ENCODE data around the gene LOC128125822.
A peak's percentile ranks its signal among the peaks of the same experiment; 100 is the strongest.

Gene LOC128125822

DNA sequence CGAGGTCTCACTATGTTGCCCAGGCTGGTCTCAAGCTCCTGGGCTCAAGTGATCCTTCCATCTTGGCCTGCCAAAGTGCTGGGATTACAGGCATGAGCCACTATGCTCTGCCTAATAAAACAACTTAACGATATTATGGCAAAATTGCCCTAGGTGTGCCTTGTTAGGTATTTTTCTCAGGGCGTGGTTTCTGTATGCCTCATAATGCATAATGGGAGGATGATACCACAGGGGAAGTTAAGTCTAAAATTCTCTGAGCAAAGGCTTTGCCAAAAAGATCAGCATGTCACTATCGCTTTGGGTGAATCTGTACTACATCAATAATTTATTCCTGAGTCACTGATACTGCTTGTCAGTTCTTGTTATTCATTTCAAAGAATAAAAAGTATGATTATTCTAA lies 15.9 kb upstream of the LOC128125822 start:
- no peak for DNase-seq (ENCODE audit: low read depth)

DNA sequence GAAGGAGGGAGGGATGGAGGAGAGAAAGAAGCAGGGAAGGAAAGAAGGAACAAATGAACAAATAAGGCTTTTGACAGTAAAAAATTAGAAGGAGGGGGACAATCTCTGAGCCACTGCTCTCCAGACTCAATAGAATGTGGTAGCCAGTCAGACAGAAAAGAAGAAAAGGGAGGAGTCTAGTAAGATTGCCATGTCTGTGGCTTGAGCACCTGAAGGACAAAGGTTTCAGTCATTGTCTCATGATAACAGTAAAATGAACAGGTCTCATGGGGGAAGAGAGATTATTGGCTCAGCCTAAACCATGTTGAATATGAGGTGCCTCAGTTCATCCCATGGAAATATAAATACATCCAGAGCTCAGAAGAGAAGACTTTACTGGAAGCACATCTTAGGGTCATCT lies 14.0 kb upstream of the LOC128125822 start:
- DNase-seq (ENCODE audit: low read depth): no peak

DNA sequence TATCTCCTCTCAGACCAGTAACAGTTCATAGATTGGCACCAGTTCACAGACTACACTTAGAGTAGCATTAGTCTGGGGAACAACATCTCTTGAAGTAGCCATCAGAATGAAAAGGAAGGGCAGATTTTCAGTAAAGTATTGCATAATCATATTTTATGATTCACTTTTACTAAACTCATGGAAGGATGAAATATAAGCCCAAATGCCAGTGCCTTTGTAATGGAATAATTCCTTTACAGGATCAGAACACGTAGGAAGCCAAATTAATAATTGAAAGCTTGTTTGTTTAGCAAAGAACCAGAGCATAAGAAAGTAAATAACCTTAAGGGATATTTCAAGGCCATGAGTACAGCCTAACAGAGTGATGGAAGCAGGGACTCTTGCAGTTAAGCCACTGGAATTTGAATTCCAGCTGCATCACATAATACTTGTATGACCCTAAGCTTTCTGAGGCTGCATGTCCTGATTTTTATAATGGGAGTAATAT lies 11.4 kb upstream of the LOC128125822 start:
- DNase-seq (ENCODE audit: low read depth): no peak

DNA sequence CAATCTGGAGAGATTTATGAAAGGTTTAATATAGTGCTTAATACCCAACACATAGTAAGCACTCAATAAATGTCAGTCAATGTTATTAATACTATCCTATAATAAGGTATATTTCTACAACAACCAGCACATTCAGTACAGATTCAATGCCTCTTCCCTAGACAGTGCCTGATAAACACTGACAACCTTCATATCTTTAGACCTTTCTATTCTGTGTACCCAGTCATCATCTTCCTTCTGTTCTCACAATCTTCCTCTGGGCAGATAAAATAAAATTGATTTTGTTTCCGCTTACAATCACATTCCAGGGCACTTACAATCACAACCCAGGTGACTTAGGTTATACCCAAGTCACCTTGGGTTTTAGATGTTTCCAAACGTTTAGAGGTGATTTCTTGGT lies 11.0 kb upstream of the LOC128125822 start:
- DNase-seq (ENCODE audit: low read depth): no peak

DNA sequence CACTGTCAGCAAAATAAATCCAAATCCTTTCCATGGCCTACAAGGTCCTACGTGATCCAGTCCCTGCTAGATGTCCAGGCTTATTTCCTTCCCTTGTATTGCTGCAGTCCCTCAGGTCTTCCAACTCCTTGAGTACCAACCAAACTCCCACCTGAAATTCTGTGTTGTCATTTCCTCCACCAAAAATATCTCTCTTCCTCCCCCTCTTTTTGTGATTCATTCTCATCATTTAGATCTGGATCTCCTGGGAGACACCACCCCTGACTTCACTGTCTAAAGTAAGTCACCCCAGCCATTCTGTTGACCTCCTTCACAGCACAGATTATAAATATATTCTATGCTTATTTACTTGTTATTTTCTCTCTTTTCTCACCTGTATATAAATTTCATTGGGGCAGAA lies 9.0 kb upstream of the LOC128125822 start:
- DNase-seq (ENCODE audit: low read depth): no peak

DNA sequence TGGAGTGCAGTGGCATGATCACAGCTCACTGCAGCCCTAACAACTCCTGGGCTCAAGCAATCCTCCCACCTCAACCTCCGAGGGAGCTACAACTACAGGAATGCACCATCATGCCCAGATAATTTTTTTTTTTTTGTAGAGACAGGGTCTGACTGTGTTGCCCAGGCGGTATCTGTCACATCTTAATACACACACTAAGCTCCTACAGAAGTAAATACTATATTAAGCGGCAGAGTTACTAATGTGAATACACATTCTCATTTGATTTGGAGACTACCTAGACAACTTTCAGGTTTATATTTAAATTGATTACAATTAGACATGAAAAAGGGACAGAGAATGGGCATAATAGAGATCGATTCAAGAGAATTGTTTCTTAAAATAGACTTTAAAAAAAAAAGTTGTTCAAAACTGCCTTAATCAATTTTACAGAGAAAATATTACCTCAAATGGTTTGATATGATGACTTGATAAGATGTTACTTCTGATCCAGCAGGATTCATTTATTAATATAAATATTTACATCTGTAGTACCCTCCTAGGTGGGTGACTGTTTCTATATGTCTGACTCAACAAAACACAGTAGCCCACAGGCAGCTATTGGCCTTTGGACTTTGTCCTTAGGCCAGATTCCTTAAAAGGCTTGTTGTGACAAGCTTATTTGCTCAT lies 7.1 kb upstream of the LOC128125822 start:
- no peak for DNase-seq (ENCODE audit: low read depth)

DNA sequence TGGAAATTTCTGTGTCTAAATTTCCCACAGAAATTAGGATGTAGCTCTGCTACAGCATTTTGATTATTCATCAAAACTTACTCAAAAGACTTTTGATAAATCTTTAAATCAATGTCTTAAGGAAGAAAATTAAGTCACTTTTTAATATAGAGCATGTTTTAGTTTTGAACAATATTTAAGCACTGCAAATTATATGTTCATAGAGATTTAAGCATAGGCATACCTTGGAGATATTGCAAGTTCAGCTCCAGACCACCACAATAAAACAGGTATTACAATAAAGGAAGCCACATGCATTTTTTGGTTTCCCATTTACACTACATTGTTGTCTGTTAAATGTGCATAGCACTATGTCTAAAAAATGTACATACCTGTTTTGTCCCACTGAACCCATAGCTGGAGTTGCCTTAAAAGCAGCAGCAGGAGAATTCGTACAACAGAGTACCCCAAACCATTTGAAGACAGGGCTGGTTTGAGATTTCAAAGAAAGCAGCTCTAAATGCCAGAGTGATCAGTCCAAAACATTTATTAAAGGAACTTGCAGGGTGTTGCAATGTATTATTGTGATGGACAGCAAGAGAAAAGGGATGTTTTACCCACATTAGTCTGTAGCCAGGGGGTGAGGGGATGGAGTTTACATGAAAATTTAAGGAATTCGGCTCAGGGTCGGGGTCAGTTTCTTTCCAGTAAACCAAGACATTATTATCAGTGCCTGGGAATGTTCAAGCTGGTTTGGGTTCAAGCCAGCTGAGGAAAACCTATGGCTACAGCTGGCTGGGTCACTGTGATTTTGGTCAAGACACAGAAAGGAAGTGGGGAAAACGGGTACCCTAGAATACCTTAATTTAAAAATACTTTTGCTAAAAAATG lies 6.3 kb upstream of the LOC128125822 start:
- DNase-seq (ENCODE audit: low read depth): no peak

DNA sequence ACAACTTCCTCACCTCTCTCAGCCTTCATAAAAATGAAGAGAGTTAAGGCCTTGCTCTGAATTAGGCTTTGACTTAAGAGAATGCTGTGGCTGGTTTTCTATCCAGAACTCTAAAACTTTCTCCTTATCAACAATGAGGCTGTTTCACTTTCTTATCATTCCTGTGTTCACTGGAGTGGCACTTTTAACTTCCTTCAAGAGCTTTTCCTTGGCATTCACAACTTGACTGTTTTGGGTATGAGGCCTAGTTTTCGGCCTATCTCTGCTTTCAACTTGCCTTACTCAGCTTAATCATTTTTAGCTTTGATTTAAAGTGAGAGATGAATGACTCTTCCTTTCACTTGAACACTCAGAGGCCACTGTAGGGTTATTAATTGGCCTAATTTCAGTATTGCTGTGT lies 4.3 kb upstream of the LOC128125822 start:
- no peak for DNase-seq (ENCODE audit: low read depth)

DNA sequence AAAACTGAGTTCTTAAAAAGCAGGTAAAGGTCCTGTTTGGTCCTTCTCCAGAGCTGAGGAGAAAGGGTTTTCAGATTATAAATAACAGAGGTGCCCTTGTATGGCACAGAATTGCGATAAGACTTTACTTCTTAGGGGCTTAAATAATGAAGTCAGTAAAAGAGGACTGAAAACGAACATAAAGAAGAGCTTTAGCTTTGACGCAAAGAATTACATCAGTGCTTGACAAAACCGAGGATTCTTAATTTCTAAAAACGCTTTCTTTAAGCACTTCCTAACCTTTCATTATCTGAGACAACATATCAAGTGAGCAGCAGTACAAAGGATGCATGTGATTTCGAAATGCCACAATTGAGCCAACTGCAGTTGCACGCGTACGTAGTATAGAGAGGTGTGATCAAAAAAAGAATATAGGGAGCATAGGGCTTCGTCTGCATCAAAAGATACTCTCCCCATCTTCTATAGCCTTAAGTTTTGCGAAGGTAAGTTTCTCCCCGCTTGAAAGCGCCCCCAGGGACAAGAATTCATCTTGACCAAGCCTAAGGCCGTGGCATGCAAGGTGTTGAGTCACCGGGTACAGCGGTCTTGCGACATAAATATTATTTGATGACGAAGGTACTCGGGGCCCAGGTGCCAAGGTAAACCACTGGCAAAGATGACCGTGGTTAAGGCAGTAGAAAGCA lies 778 bp upstream of the LOC128125822 start:
- no peak for DNase-seq (ENCODE audit: low read depth)

DNA sequence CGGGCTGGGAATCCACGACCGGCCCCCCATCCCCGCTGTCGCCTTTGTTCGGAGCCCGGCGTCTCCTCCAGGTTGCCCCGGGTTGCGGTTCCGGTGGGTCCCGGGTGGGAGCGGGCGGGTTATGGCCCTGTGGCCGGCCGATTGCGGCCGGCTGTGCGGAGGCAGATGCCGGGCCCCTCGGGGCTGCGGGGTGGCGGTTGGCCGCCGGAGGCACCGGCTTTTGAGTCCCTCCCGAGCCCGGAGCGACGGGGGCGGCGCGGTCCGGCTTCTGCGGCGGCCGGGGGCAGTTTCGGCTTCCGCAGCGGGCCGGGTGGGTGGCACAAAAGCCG lies 431 bp downstream of the LOC128125822 start:
- no peak for DNase-seq (ENCODE audit: low read depth)

DNA sequence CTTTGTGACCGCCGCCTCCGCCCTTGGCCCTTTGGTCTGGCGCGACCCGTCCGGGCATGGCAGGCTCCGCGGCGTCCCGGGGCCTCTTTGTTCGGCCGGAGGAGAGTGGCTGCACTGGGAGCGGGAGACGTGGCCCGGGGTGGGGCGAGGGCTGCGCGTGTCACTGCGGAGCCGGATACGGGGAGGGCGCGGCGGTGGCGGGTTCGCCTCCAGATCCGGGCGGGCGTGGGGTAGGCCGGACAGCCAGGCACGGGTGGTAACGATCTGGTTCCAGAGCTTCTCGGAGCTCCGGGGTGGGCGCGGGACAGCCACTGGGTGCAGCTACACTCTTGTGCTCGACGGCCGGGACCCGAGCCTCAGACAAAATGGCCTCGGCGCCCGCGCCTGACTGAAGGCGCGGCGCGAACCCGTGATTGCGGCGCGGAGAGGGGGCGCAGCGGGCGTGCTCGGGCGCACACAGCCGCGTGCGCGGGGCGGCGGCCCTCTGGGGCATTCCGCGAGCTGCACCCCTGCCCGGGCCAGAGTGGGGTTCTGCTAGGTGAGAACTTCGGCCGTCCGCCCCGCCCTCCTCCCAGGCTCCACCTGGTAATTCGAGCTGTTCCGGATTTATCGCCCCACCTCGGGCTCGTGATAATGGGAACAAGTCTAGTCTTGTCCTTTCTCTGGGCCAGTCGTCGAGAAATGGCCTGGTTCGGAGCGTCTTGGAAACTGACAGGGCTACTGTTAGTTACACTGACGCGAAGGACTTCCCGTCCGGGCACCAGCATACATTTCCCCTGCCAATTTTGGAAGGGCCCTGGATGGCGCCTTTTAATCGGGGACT lies 1.0 kb downstream of the LOC128125822 start:
- peak; percentile 54 for DNase-seq (ENCODE audit: low read depth)

DNA sequence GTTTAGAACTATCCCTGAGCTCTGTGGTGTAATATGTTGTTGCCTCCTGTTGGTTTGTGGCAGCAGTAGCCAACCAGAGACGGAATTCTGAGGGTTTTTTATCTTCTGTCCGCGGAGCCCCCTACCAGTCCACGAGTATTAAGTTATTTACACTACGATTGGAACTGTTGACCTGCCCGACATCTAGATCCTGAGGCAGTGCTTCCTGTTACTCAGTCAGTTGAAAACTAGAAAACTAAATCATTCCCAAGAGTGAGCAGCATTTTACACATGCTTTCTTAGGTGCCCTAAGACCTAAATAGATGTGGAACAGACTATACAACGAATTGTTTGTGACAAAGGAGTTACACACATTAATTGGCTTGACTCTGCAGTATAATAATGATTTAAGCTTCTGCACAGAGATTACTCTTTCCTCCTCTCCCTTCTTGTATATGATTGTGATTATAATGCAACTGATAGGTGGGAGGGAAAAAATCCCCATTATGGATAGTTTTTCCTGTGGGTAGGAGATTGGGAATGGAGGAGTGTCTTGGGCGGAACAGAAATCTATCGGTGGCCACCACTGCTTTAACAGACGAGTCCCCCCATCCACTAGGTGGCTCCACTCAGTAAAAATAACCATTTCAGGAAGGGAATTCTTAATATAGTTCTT lies 1.7 kb downstream of the LOC128125822 start:
- no peak for DNase-seq (ENCODE audit: low read depth)

DNA sequence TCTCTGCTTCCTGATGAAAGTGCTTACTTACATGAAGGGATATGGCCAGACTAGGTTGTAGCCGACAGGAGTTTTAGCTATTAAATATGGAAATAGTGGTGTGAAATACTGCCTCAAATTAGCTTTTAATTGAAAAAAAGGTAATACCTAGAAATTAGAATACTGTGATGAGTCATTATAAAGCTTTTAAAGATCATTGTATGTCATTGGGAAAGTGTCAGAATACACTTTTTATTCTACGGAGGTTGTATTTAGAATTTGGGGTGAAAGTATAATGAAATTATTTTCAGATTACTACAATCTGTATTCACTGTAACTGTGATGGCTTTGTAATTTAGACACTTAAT lies 2.2 kb downstream of the LOC128125822 start:
- no peak for DNase-seq (ENCODE audit: low read depth)

DNA sequence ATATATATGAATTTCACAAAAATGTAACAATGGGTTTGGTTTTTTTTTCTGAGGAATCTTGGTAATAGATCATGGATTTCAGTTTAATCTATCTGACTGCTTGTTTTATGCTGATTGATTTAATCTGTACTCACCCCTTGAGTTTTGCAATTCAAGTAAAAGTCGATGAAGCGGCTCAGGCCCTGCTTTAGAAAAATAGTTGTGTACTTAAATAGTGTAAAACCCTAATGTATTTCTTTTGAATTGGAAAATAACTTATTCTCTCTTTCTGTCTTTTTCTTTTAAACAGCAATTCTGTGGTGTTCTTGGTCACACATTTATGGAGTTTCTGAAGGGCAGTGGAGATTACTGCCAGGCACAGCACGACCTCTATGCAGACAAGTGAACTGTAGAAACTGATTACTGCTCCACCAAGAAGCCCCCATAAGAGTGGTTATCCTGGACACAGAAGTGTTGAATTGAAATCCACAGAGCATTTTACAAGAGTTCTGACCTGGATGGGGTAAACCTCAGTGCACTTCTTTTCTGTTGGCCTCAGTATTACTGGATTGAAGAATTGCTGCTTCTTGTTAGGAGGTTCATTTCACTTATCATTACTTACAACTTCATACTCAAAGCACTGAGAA lies 4.0 kb downstream of the LOC128125822 start:
- DNase-seq (ENCODE audit: low read depth): no peak

DNA sequence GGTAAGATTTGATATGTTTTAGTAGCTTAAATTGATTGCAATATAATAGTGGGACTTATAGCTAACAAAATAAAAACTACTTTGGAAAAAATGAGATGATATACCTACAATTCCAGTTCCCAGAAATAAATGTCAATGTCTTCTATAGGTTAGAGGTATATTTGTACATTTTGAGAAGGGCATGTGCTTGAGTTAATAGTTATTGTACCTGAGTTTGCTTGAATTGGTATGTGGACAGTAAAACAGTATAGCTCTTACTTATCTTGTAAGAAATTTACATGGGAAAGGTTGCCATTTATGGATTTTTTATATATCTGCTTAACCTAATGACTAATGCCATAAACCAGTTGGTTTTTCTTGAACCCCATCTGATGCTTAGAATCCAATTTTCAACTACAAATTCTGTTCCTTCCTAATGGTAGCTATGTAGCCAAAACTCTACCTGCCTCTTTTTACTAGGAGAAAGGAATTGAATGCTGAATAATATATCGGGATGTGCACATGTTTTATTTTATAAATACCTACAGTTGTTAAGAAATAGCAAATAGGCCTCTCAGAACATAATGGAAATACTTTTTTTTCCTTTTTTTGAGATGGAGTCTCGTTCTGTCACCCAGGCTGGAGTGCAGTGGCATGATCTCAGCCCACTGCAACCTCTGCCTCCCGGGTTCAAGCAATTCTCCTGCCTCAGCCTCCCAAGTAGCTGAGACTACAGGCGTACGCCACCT lies 4.9 kb downstream of the LOC128125822 start:
- no peak for DNase-seq (ENCODE audit: low read depth)

DNA sequence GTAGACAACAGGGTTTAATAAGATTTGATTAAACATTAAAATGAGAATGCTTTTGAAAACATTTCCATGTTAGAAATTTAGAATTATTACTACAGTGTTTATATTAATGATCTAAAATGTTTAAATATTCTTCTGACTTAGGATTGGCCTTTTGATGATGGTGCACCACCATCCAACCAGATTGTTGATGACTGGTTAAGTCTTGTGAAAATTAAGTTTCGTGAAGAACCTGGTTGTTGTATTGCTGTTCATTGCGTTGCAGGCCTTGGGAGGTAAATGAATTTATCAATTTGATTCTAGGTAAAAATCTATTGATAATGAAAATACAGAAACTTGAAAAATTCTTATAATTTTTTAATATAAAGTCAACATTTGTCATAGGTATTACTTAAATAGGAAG lies 6.5 kb downstream of the LOC128125822 start:
- DNase-seq (ENCODE audit: low read depth): no peak

DNA sequence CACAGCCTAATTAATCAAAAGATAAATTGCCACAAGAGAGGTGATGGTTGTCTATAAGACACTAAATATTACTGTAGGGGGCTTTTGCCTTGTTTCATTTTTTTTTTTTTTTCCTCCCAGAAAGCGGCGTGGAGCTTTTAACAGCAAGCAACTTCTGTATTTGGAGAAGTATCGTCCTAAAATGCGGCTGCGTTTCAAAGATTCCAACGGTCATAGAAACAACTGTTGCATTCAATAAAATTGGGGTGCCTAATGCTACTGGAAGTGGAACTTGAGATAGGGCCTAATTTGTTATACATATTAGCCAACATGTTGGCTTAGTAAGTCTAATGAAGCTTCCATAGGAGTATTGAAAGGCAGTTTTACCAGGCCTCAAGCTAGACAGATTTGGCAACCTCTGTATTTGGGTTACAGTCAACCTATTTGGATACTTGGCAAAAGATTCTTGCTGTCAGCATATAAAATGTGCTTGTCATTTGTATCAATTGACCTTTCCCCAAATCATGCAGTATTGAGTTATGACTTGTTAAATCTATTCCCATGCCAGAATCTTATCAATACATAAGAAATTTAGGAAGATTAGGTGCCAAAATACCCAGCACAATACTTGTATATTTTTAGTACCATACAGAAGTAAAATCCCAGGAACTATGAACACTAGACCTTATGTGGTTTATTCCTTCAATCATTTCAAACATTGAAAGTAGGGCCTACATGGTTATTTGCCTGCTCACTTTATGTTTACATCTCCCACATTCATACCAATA lies 7.8 kb downstream of the LOC128125822 start:
- DNase-seq (ENCODE audit: low read depth): no peak

DNA sequence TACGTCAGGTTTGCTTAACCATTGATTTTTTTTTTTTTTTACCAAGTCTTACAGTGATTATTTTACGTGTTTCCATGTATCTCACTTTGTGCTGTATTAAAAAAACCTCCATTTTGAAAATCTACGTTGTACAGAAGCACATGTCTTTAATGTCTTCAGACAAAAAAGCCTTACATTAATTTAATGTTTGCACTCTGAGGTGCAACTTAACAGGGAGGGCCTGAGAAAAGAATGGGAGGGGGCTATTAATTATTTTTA lies 8.4 kb downstream of the LOC128125822 start:
- no peak for DNase-seq (ENCODE audit: low read depth)

DNA sequence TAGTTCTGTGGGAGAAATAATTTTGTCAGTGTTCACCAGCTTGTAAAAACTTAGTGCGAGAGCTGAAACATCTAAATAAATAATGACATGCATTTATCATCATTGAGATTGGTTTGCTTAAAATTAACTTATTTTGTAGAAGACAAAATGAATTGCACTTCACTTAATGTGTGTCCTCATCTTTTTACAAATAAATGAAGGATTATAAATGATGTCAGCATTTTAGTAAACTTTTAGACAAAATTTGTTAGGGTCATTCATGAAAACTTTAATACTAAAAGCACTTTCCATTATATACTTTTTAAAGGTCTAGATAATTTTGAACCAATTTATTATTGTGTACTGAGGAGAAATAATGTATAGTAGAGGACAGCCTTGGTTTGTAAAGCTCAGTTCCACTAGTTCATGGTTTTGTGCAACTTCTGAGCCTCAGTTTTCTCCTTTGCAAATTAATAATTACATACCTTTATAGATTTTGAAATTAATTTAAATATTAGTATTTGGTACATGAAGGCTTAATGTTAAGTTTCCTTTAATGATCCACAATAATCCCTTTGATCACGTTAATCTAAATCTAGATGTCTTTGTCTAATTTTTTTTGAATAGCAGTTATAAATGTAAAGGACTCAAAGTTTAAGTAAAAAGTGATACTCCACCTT lies 9.2 kb downstream of the LOC128125822 start:
- DNase-seq (ENCODE audit: low read depth): no peak

Measured in stimulated activated CD8-positive, alpha-beta memory T cell treated with anti-CD3 and anti-CD28 coated beads, Interleukin-4, amount 100 ng/mL, for 24 hours (primary cell).